ENCODE results near the gene LYAR. TPM values are rescaled to one million over a fixed set of nuclear protein-coding genes. Genes with fewer than 3 reads are reported as not detected.

Gene LYAR
- total and polyA plus RNA-seq, 2 of the 13 experiments (the other 11 are each of a cell fraction or from before 2014, with no cell fraction given) = 7.8 to 94.2 TPM

DNA sequence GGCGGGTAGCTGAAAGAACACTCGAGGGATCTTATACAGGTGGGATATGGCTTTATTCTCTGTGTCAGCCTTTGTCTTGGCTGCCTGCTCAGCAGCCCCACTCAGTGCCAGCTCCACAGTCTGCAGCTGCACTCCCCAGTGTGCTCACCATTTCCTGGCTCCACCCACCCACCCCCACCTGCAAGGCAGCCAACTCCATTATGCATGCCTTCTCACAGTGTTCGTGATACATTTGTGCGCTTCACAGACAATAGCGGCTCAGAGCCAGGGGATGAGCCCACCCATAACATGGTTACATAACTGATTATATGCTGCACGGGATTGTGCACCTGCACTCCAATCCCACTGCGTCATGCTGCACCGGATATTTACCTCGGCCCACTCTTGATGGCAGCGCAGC is 33.2 kb downstream of the LYAR start:
- no peak for ATAC-seq
- no peak for FAIRE-seq
- CTCF ChIA-PET (ENCODE audit: low intra/inter-chr PET ratio, low total read pairs) = no interaction called here

More for the DNA sequence above, 33.2 kb downstream of the LYAR start:
- Histone ChIP-seq H3K27me3 (ENCODE audit: control insufficient read depth in 1 of 2, insufficient read depth in 2 of 2, low read length in 2 of 2) (no peaks in the 10 kb centered on the region), H3K79me2 (ENCODE audit: insufficient read depth, low read length) (no peaks in the 10 kb centered on the region), H3K9me3 (ENCODE audit: low read length) (no peaks in the 10 kb centered on the region), H3K4me2 (ENCODE audit: low read depth, low read length) (no peak overlapping the region), H4K20me1 (ENCODE audit: insufficient read depth, low read length) (no peaks in the 10 kb centered on the region), H2AFZ (ENCODE audit: low read length) (no peak overlapping the region), H3K27ac (ENCODE audit: extremely low read length, insufficient read depth, low read length) (no peak overlapping the region), H3K36me3 (replicated peaks in 1 of 2; ENCODE audit: control insufficient read depth in 1 of 2, insufficient read depth in 2 of 2, low read length in 2 of 2) (no peaks in the 10 kb centered on the region), H3K9ac (ENCODE audit: insufficient read depth, low read depth, low read length) (no peak overlapping the region), H3K4me3 (replicated peaks in 1 of 3; ENCODE audit: insufficient read depth in 1 of 3, low read depth in 2 of 3, low read length in 3 of 3) (no peak overlapping the region), H3K4me1 (ENCODE audit: insufficient read depth, low read length) (peaks cover 67% of the 10 kb centered on the region)
- intact Hi-C loops (cut with micrococcal nuclease; ENCODE audit: unreplicated experiment) (no loop called here), in situ Hi-C loops (cut with HindIII; ENCODE audit: extremely low pct_ligation_motif_present, low pct_unique_long_range_greater_than_20kb) (loop anchor here (5.0 kb wide), 2 partner anchors 36 to 81 kb away; partner anchors contain the start of genes LYAR and ZBTB49)
- TF ChIP-seq TFDP2 (CRISPR knock-in tag; IDR thresholded peaks at IDR 0.05) (no peak), ZNF180 (CRISPR knock-in tag; IDR thresholded peaks at IDR 0.05; ENCODE audit: borderline replicate concordance, low read depth) (no peak), ZNF512 (CRISPR knock-in tag; IDR thresholded peaks at IDR 0.05) (no peak), HNRNPLL (IDR thresholded peaks at IDR 0.05; ENCODE audit: low read depth, low read length, poor library complexity, severe bottlenecking) (no peak), AGO1 (IDR thresholded peaks at IDR 0.05; ENCODE audit: low read depth, low read length, poor library complexity, severe bottlenecking) (no peak), WIZ (CRISPR knock-in tag; IDR thresholded peaks at IDR 0.05) (no peak), SIX1 (CRISPR knock-in tag; IDR thresholded peaks at IDR 0.05; ENCODE audit: borderline replicate concordance) (no peak), DBP (CRISPR knock-in tag; IDR thresholded peaks at IDR 0.05; ENCODE audit: not compliant biosample characterization) (no peak)
- TF ChIP-seq, protein P1, sequence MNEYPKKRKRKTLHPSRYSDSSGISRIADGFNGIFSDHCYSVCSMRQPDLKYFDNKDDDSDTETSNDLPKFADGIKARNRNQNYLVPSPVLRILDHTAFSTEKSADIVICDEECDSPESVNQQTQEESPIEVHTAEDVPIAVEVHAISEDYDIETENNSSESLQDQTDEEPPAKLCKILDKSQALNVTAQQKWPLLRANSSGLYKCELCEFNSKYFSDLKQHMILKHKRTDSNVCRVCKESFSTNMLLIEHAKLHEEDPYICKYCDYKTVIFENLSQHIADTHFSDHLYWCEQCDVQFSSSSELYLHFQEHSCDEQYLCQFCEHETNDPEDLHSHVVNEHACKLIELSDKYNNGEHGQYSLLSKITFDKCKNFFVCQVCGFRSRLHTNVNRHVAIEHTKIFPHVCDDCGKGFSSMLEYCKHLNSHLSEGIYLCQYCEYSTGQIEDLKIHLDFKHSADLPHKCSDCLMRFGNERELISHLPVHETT (CRISPR knock-in tag; conservative IDR thresholded peaks at IDR 0.05) = no peak
- WGBS (ENCODE audit: low lambda C conversion rate) = 94% methylated on average over 10 of the region's 10 CpGs
- POLR2A ChIA-PET = interaction anchor here (1.7 kb wide), 1 partner anchor 9 kb away, joined by 7 read pairs; the partner anchor contains the start of gene TMEM128
- DNase-seq (ENCODE audit: low spot score) = no peak
- BruUV-seq (replicated peaks) = no TSS peak

Data from HepG2 (cell line).